ENCODE data around the gene RBMS3. TPM values are rescaled to one million over a fixed set of nuclear protein-coding genes. Genes with fewer than 3 reads are reported as not detected.

RBMS3 gene
- total and polyA plus RNA-seq, 3 donors from 2014 or later = 5.6 to 36.2 (median 19.7) TPM

DNA sequence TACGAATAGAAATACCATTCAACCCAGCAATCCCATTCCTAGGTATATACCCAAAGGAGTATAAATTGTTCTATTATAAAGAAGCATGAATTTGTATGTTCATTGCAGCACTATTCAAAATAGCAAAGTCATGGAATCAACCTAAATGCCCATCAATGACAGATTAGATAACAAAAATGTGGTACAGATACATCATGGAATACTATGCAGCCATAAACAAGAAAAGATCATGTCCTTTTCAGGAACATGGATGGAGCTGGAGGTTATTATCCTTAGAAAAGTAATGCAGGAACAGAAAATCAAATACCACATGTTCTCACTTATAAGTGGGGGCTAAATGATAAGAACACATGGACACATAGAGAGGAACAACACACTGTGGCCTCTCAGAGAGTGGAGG is 571.9 kb downstream of the RBMS3 start:
- no peak for TF ChIP-seq POLR2A (IDR thresholded peaks at IDR 0.05)
- TF ChIP-seq, protein P1, sequence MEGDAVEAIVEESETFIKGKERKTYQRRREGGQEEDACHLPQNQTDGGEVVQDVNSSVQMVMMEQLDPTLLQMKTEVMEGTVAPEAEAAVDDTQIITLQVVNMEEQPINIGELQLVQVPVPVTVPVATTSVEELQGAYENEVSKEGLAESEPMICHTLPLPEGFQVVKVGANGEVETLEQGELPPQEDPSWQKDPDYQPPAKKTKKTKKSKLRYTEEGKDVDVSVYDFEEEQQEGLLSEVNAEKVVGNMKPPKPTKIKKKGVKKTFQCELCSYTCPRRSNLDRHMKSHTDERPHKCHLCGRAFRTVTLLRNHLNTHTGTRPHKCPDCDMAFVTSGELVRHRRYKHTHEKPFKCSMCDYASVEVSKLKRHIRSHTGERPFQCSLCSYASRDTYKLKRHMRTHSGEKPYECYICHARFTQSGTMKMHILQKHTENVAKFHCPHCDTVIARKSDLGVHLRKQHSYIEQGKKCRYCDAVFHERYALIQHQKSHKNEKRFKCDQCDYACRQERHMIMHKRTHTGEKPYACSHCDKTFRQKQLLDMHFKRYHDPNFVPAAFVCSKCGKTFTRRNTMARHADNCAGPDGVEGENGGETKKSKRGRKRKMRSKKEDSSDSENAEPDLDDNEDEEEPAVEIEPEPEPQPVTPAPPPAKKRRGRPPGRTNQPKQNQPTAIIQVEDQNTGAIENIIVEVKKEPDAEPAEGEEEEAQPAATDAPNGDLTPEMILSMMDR (IDR thresholded peaks at IDR 0.05) = no peak
- Histone ChIP-seq H3K27me3 (no peaks in the 10 kb centered on the region), H3K4me3 (no peak overlapping the region), H3K36me3 (ENCODE audit: low read depth, missing control alignments) (no peaks in the 10 kb centered on the region), H3K27ac (no peak overlapping the region), H3K4me1 (peaks cover 3% of the 10 kb centered on the region), H3K9me3 (no peaks in the 10 kb centered on the region)
- intact Hi-C loops (cut with DNase I; ENCODE audit: low total_unique reads) = no loop called here
- no peak for DNase-seq
- 46 to 96% methylated on average over 1 of the region's 1 CpG for WGBS, 2 donors

DNA sequence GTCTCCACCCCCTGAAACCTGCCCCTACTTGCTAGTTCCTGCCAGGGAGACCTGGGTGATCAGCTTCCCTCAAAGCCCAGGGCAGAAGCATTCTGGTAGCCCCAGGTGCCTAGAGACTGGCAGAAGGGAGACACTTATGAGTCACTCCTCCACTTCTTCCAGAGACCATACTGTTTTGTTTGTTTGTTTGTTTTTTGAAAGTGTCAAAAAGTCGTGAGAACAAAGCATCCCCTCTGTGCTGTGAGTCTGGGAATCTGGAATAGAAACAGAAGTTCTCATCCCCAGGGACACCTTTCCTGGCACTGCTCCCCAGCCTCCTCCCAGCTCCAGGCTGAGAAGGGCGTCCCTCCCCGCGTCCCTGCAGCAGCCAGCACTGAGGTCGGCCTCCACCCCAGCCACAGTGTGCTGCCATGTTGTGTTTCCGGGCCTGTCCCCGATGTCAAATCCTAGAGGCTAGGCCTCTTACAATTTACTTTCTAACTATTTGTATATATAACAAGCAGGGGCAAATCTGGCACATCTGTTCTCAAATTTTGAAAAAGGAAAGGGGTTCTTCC is 573.0 kb downstream of the RBMS3 start:
- Histone ChIP-seq H3K36me3 (ENCODE audit: low read depth, missing control alignments) (no peaks in the 10 kb centered on the region), H3K27me3 (no peaks in the 10 kb centered on the region), H3K27ac (no peak overlapping the region), H3K4me1 (peaks cover 3% of the 10 kb centered on the region), H3K4me3 (no peak overlapping the region), H3K9me3 (no peaks in the 10 kb centered on the region)
- DNase-seq = no peak
- WGBS, 2 donors = 48 to 75% methylated on average over 7 of the region's 7 CpGs
- TF ChIP-seq, protein P1 (IDR thresholded peaks at IDR 0.05) = no peak
- TF ChIP-seq POLR2A (IDR thresholded peaks at IDR 0.05) = no peak
- intact Hi-C loops (cut with DNase I; ENCODE audit: low total_unique reads) = no loop called here

DNA sequence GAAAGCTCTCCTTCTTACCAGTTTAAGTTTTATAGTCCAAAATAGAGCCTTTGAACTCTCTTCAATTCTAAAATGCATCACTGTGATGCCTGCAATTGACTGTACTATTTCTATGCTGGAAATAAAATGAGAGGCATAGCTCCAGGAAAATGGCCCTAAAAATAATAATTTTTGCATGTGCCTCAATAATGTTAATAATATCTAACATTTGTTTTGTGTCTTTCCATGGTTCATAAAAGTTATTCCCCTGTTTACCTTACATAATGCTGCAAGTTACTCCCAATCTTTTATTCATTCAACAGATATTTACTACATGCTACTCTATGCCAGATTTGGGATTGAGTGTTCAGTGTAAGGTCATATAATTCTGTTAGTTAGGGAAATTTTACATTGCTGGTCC is 574.0 kb downstream of the RBMS3 start:
- Histone ChIP-seq H3K4me3 (no peak overlapping the region), H3K27ac (no peak overlapping the region), H3K36me3 (ENCODE audit: low read depth, missing control alignments) (no peaks in the 10 kb centered on the region), H3K9me3 (no peaks in the 10 kb centered on the region), H3K27me3 (no peaks in the 10 kb centered on the region), H3K4me1 (peaks cover 3% of the 10 kb centered on the region)
- intact Hi-C loops (cut with DNase I; ENCODE audit: low total_unique reads) = no loop called here
- DNase-seq = no peak
- TF ChIP-seq POLR2A (IDR thresholded peaks at IDR 0.05) = no peak
- TF ChIP-seq, protein P1 (IDR thresholded peaks at IDR 0.05) = no peak

DNA sequence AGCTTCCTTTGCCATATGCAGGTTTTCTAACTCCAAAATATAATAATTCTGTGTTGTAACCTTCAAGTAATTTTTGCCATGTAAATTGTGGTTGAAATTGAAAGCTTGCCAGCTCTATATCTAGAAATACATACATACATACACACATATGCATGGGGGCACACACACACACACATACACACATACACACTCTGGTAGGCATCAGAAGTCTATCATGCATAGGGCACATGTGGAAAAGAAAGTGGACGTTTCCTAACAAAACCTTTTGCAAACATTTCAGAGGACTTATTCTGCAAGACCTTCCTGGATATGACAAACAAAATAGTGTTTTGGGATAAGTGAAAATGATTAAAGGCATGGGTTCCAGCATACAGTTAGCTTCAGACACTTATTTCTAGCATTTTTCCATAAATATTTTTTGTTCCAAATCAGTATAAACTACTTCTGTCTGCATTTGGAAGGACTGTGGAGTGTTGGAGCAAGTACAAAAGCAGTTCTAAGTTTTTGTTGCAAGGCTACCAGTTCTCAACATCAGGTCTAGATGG is 578.9 kb downstream of the RBMS3 start:
- Histone ChIP-seq H3K27me3 (no peaks in the 10 kb centered on the region), H3K9me3 (no peaks in the 10 kb centered on the region), H3K4me1 (peaks cover 3% of the 10 kb centered on the region), H3K27ac (no peak overlapping the region), H3K36me3 (ENCODE audit: low read depth, missing control alignments) (no peaks in the 10 kb centered on the region), H3K4me3 (no peak overlapping the region)
- intact Hi-C loops (cut with DNase I; ENCODE audit: low total_unique reads) = no loop called here
- TF ChIP-seq POLR2A (IDR thresholded peaks at IDR 0.05) = no peak
- DNase-seq = no peak
- WGBS, 2 donors = 57 to 68% methylated on average over 1 of the region's 1 CpG

DNA sequence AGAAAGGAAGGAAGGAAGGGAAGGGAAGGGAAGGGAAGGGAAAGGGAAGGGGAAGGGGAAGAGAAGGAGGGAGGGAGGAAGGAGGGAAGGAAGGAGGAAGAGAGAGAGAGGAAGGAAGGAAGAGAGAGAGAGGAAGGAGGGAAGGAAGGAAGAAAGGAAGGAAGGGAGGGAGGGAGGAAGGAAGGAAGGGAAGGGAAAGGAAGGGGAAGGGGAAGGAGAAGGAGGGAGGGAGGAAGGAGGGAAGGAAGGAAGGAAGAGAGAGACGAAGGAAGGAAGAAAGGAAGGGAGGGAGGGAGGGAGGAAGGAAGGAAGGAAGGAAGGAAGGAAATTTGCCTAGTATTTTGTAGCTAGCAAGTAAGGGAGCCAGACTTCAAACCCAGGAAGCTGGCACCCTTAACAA is 583.9 kb downstream of the RBMS3 start:
- no peak for DNase-seq
- Histone ChIP-seq H3K4me3 (no peak overlapping the region), H3K27me3 (no peaks in the 10 kb centered on the region), H3K9me3 (no peaks in the 10 kb centered on the region), H3K4me1 (peaks cover 13% of the 10 kb centered on the region), H3K27ac (no peak overlapping the region), H3K36me3 (ENCODE audit: low read depth, missing control alignments) (no peaks in the 10 kb centered on the region)
- WGBS, 2 donors = 83 to 86% methylated on average over 1 of the region's 1 CpG
- TF ChIP-seq POLR2A (IDR thresholded peaks at IDR 0.05) = no peak
- TF ChIP-seq, protein P1 (IDR thresholded peaks at IDR 0.05) = no peak
- intact Hi-C loops (cut with DNase I; ENCODE audit: low total_unique reads) = no loop called here
